Neural progenitor cell (in vitro differentiated cells): Measurements from ENCODE around the gene ZNF280B. TPM values are rescaled to one million over a fixed set of nuclear protein-coding genes. Genes with fewer than 3 reads are reported as not detected.

Source experiments
- DNase-seq: peaks from one replicate; pipeline ENCODE4 v3.0.0-alpha.2; 2016; ENCODE audit warnings: low spot score
- H2AFZ ChIP-seq: fragments of 200-600 bp; sonication (generic); replicated peaks from 2 replicates; pipeline ENCODE4 v1.6.1; 2016; ENCODE audit warnings: antibody characterized with exemption
- H3F3A ChIP-seq: fragments of 200-600 bp; sonication (generic); 2 replicates; pipeline ENCODE4 v1.6.1; 2016; ENCODE audit warnings: antibody characterized with exemption, low read depth
- H3K27ac ChIP-seq: fragments of 200-600 bp; sonication (generic); 2 replicates; pipeline ENCODE4 v1.5.1; 2016; ENCODE audit warnings: mild to moderate bottlenecking
- H3K27me3 ChIP-seq: fragments of 200-600 bp; sonication (generic); 2 replicates; pipeline ENCODE4 v1.6.1; 2016; ENCODE audit warnings: mild to moderate bottlenecking, moderate library complexity
- H3K36me3 ChIP-seq: fragments of 200-600 bp; sonication (generic); 2 replicates; pipeline ENCODE4 v1.5.1; 2016
- H3K4me1 ChIP-seq: fragments of 200-600 bp; sonication (generic); 2 replicates; pipeline ENCODE4 v1.6.1; 2016; ENCODE audit warnings: mixed run types
- H3K4me2 ChIP-seq: fragments of 200-600 bp; sonication (generic); 2 replicates; pipeline ENCODE4 v1.6.1; 2016
- H3K4me3 ChIP-seq: fragments of 200-600 bp; sonication (generic); 2 replicates; pipeline ENCODE4 v1.5.1; 2016
- H3K79me2 ChIP-seq: fragments of 200-600 bp; sonication (generic); 2 replicates; pipeline ENCODE4 v1.6.1; 2016; ENCODE audit warnings: low read depth
- H3K9ac ChIP-seq: fragments of 200-600 bp; sonication (generic); 2 replicates; pipeline ENCODE4 v1.6.1; 2016
- H3K9me3 ChIP-seq: fragments of 200-600 bp; sonication (generic); 2 replicates; pipeline ENCODE4 v1.5.1; 2016; ENCODE audit warnings: low read depth
- H4K20me1 ChIP-seq: fragments of 200-600 bp; sonication (generic); 2 replicates; pipeline ENCODE4 v1.6.1; 2016; ENCODE audit warnings: low read depth
- H3K27ac Mint-ChIP-seq: 3 replicates; pipeline ENCODE4 v1.8.0; 2021; ENCODE audit warnings: mixed read lengths
- H3K27me3 Mint-ChIP-seq: 2 replicates; pipeline ENCODE4 v1.8.0; 2022; ENCODE audit warnings: low read depth, mild to moderate bottlenecking, inconsistent platforms, moderate library complexity, mixed read lengths; ENCODE audit not compliant: insufficient read depth
- H3K36me3 Mint-ChIP-seq: 3 replicates; pipeline ENCODE4 v1.8.0; 2021; ENCODE audit warnings: mixed read lengths
- H3K4me1 Mint-ChIP-seq: 3 replicates; pipeline ENCODE4 v1.8.0; 2021; ENCODE audit warnings: mixed read lengths
- H3K4me3 Mint-ChIP-seq: 3 replicates; pipeline ENCODE4 v1.8.0; 2021; ENCODE audit warnings: mild to moderate bottlenecking, moderate library complexity, mixed read lengths
- H3K9me3 Mint-ChIP-seq: 3 replicates; pipeline ENCODE4 v1.8.0; 2020; ENCODE audit warnings: mixed read lengths
- CTCF ChIP-seq: fragments of 200-600 bp; sonication (generic); IDR thresholded peaks from 2 replicates; pipeline ENCODE4 v1.5.1; 2017; ENCODE audit warnings: antibody characterized with exemption, mild to moderate bottlenecking
- EZH2 ChIP-seq: fragments of 200-600 bp; sonication (generic); IDR thresholded peaks from 2 replicates; pipeline ENCODE4 v1.6.1; 2017; ENCODE audit warnings: antibody characterized with exemption, mild to moderate bottlenecking, moderate library complexity
- EZH2phosphoT487 ChIP-seq: fragments of 200-600 bp; sonication (generic); IDR thresholded peaks from 2 replicates; pipeline ENCODE4 v1.6.1; 2017; ENCODE audit warnings: antibody characterized with exemption
- total RNA-seq: library from RNA; depleted of rRNA; stranded (reverse); fragments of >200 nt; gene quantifications from 2 replicates; pipeline ENCODE4 v1.2.3, GENCODE V29; 2015; ENCODE audit warnings: low replicate concordance

The ZNF280B gene
- 10.4 and 14.2 TPM in 2 replicates for total RNA-seq

- Histone ChIP-seq H3K27ac (no peak within 1 kb of the TSS), H3K4me3 (peak within 1 kb of the TSS; percentile 94), H3K27me3 (peaks cover 32% of the 10 kb centered on the region), H3K4me2 (peak within 1 kb of the TSS; percentile 85), H3K9ac (peak within 1 kb of the TSS; percentile 74), H2AFZ (peak within 1 kb of the TSS; percentile 90), H3F3A (no peaks in the 10 kb centered on the region), H4K20me1 (peaks cover 20% of the 10 kb centered on the region), H3K4me1 (peaks cover 9% of the 10 kb centered on the region), H3K79me2 (peaks cover 36% of the 10 kb centered on the region), H3K36me3 (peaks cover 10% of the 10 kb centered on the region), H3K9me3 (no peaks in the 10 kb centered on the region)
- peaks cover 5% of the 10 kb centered on the region for H3K9me3 Mint-ChIP-seq
- H3K27me3 Mint-ChIP-seq, result peaks cover 5% of the 10 kb centered on the region
- TF ChIP-seq EZH2phosphoT487, result peak; percentile 40
- no peak for TF ChIP-seq EZH2
- peak; percentile 81 for TF ChIP-seq CTCF
- DNase-seq, result peak; percentile 94
- H3K27ac Mint-ChIP-seq, result peak within 1 kb of the TSS; percentile 93
- H3K4me1 Mint-ChIP-seq, result peaks cover 12% of the 10 kb centered on the region
- peak within 1 kb of the TSS; percentile 97 for H3K4me3 Mint-ChIP-seq
- peaks cover 31% of the 10 kb centered on the region for H3K36me3 Mint-ChIP-seq
Observed at GRCh38 chr22:22508274-22509176, at the start of gene ZNF280B. TSS of gene ZNF280B (minus strand) at chr22:22508742. CDS start at chr22:22489398, 19,344 bp downstream.

- H2AFZ ChIP-seq, result no peak overlapping the region
- H3K36me3 Mint-ChIP-seq, result no peaks in the 10 kb centered on the region
Observed at GRCh38 chr22:22556995-22557925, 48.7 kb upstream of the ZNF280B start.

More at GRCh38 chr22:22556995-22557925, 48.7 kb upstream of the ZNF280B start:
- H3K4me1 ChIP-seq, result no peaks in the 10 kb centered on the region
- no peak overlapping the region for H3K4me3 Mint-ChIP-seq
- H3K9ac ChIP-seq, result no peak overlapping the region
- no peaks in the 10 kb centered on the region for H3K9me3 Mint-ChIP-seq
- H3K79me2 ChIP-seq, result no peaks in the 10 kb centered on the region
- peaks cover 3% of the 10 kb centered on the region for H3K27me3 Mint-ChIP-seq
- no peak overlapping the region for H3K4me3 ChIP-seq
- no peaks in the 10 kb centered on the region for H3K36me3 ChIP-seq
- H3K4me2 ChIP-seq, result no peak overlapping the region
- DNase-seq, result no peak
- H3K9me3 ChIP-seq, result no peaks in the 10 kb centered on the region
- peaks cover 76% of the 10 kb centered on the region for H3K27me3 ChIP-seq
- H3K27ac Mint-ChIP-seq, result peak overlapping the region; percentile 82
- TF ChIP-seq EZH2phosphoT487 (no peak), EZH2 (no peak), CTCF (no peak)
- no peaks in the 10 kb centered on the region for H4K20me1 ChIP-seq
- no peak overlapping the region for H3K27ac ChIP-seq
- no peaks in the 10 kb centered on the region for H3F3A ChIP-seq
- no peaks in the 10 kb centered on the region for H3K4me1 Mint-ChIP-seq
